PC-9 (cell line): Measurements from ENCODE around the gene HSFX1. TPM values are rescaled to one million over a fixed set of nuclear protein-coding genes. Genes with fewer than 3 reads are reported as not detected.
"Not testable (repeated sequence)": the region's sequence is repeated elsewhere in the genome, so short reads cannot be mapped to it uniquely, and the experiment has no call there.

ENCODE experiments used
- Bru-seq: library from RNA; stranded (reverse); fragments of 400-500 nt; gene quantifications from one replicate; lab custom pipeline; 2021; lab: Mats Ljungman, UMichigan
- BruChase-seq, 2 experiments: library from RNA; stranded (reverse); fragments of 400-500 nt; gene quantifications; one replicate each; lab custom pipeline; 2021; lab: Mats Ljungman, UMichigan
- BruUV-seq: library from RNA; stranded (reverse); fragments of 400-500 nt; replicated peaks from 2 replicates; lab custom pipeline; 2021; lab: Mats Ljungman, UMichigan
- CTCF ChIA-PET: fragments of 300-600 bp; sonication (Branson Sonifier 250); formaldehyde crosslinking; loops from one replicate; lab custom pipeline; 2022; ENCODE audit warnings: antibody characterized with exemption; lab: Charles Lee
- POLR2A ChIA-PET: fragments of 300-600 bp; sonication (Branson Sonifier 250); formaldehyde crosslinking; loops from one replicate; lab custom pipeline; 2022; ENCODE audit warnings: antibody characterized with exemption; ENCODE audit not compliant: unreplicated experiment; lab: Charles Lee
- DNase-seq, 2 experiments: peaks; one replicate each; pipeline versions ENCODE4 v3.0.0 to v3.0.0-alpha.2; 2015 to 2022; ENCODE audit warnings: mixed read lengths in 1 of 2
- H2AFZ ChIP-seq: fragments of 200-600 bp; sonication (generic); 2 replicates; pipeline ENCODE4 v1.8.1; 2017; ENCODE audit warnings: antibody characterized with exemption
- H3F3A ChIP-seq: fragments of 200-600 bp; sonication (generic); 2 replicates; pipeline ENCODE4 v1.8.1; 2017; ENCODE audit warnings: antibody characterized with exemption, mild to moderate bottlenecking, low read depth; ENCODE audit not compliant: insufficient read depth
- H3K27ac ChIP-seq: fragments of 200-600 bp; sonication (generic); 2 replicates; pipeline ENCODE4 v1.6.1; 2016; ENCODE audit warnings: mixed run types
- H3K27me3 ChIP-seq: fragments of 200-600 bp; sonication (generic); 2 replicates; pipeline ENCODE4 v1.6.1; 2016; ENCODE audit warnings: low read depth, mixed run types; ENCODE audit not compliant: insufficient read depth
- H3K36me3 ChIP-seq: fragments of 200-600 bp; sonication (generic); 2 replicates; pipeline ENCODE4 v1.6.1; 2016; ENCODE audit warnings: low read depth, mixed run types
- H3K4me1 ChIP-seq: fragments of 200-600 bp; sonication (generic); replicated peaks from 2 replicates; pipeline ENCODE4 v1.6.1; 2016; ENCODE audit warnings: mixed run types; ENCODE audit not compliant: insufficient read depth
- H3K4me2 ChIP-seq: fragments of 200-600 bp; sonication (generic); 2 replicates; pipeline ENCODE4 v1.6.1; 2017; ENCODE audit warnings: mixed run types
- H3K4me3 ChIP-seq: fragments of 200-600 bp; sonication (generic); 2 replicates; pipeline ENCODE4 v1.6.1; 2016; ENCODE audit warnings: mixed run types
- H3K79me2 ChIP-seq: fragments of 200-600 bp; sonication (generic); 2 replicates; pipeline ENCODE4 v1.6.1; 2017; ENCODE audit warnings: low read depth, mixed run types
- H3K9me2 ChIP-seq: fragments of 200-600 bp; sonication (generic); 2 replicates; pipeline ENCODE4 v1.8.1; 2017; ENCODE audit warnings: mild to moderate bottlenecking; ENCODE audit not compliant: insufficient read depth
- H3K9me3 ChIP-seq: fragments of 200-600 bp; sonication (generic); 2 replicates; pipeline ENCODE4 v1.8.1; 2016; ENCODE audit warnings: low read depth; ENCODE audit not compliant: insufficient read depth
- H4K20me1 ChIP-seq: fragments of 200-600 bp; sonication (generic); 2 replicates; pipeline ENCODE4 v1.8.1; 2017; ENCODE audit not compliant: insufficient read depth
- intact Hi-C: fragments of 100-400 bp; cut with micrococcal nuclease; formaldehyde crosslinking; loops from one replicate; pipeline ENCODE4 v1.10.0; 2022; ENCODE audit not compliant: unreplicated experiment
- long read RNA-seq: library from polyadenylated mRNA; stranded (forward); transcript quantifications from one replicate; pipeline ENCODE4 v2.0.0, GENCODE V29; 2022
- total RNA-seq: library from RNA; stranded (reverse); gene quantifications from 2 replicates; pipeline ENCODE4 v1.2.3, GENCODE V29; 2021

HSFX1 gene
- total RNA-seq (2.4 and 3.0 TPM in 2 replicates), Bru-seq, nascent RNA (percentile 18 among the genes with signal in this experiment), BruChase-seq, experiment 1, labeled RNA remaining after a 2-hour chase (percentile 31 among the genes with signal in this experiment), BruChase-seq, experiment 2, labeled RNA remaining after a 6-hour chase (percentile 14 among the genes with signal in this experiment)
- long read RNA-seq, result 0 reads

GRCh38 chrX:149773768-149774167 is at the start of gene HSFX1:
Gene HSFX1, plus strand, starts transcription at chrX:149774068. Its CDS starts 614 bp downstream, at chrX:149774682.
- CTCF ChIA-PET, H2AFZ ChIP-seq, H3K27me3 ChIP-seq, H4K20me1 ChIP-seq, H3K79me2 ChIP-seq, H3F3A ChIP-seq, H3K4me1 ChIP-seq, POLR2A ChIA-PET, DNase-seq, H3K4me3 ChIP-seq, H3K4me2 ChIP-seq, intact Hi-C loops, H3K36me3 ChIP-seq, H3K9me3 ChIP-seq, H3K9me2 ChIP-seq, H3K27ac ChIP-seq, BruUV-seq: not testable (repeated sequence)

GRCh38 chrX:149727308-149727707 is 46.6 kb upstream of the HSFX1 start:
- DNase-seq, H3F3A ChIP-seq, intact Hi-C loops, H3K4me1 ChIP-seq, H3K79me2 ChIP-seq, BruUV-seq, H3K4me2 ChIP-seq, POLR2A ChIA-PET, H3K9me2 ChIP-seq, H3K36me3 ChIP-seq, H3K27me3 ChIP-seq, H3K9me3 ChIP-seq, H4K20me1 ChIP-seq, CTCF ChIA-PET, H3K27ac ChIP-seq, H3K4me3 ChIP-seq, H2AFZ ChIP-seq: not testable (repeated sequence)

GRCh38 chrX:149742269-149742668 is 31.6 kb upstream of the HSFX1 start:
- H3K4me3 ChIP-seq, H3K27me3 ChIP-seq, CTCF ChIA-PET, POLR2A ChIA-PET, H2AFZ ChIP-seq, H3F3A ChIP-seq, intact Hi-C loops, BruUV-seq, DNase-seq, H3K4me2 ChIP-seq, H3K27ac ChIP-seq, H3K79me2 ChIP-seq, H3K9me2 ChIP-seq, H3K4me1 ChIP-seq, H3K36me3 ChIP-seq, H3K9me3 ChIP-seq, H4K20me1 ChIP-seq: not testable (repeated sequence)

GRCh38 chrX:149746390-149747007 is 27.4 kb upstream of the HSFX1 start:
- H3K4me3 ChIP-seq, H3K27ac ChIP-seq, H3K9me3 ChIP-seq, H3F3A ChIP-seq, BruUV-seq, CTCF ChIA-PET, intact Hi-C loops, H3K4me2 ChIP-seq, H2AFZ ChIP-seq, H3K36me3 ChIP-seq, H3K4me1 ChIP-seq, H4K20me1 ChIP-seq, POLR2A ChIA-PET, H3K79me2 ChIP-seq, H3K9me2 ChIP-seq, DNase-seq: not testable (repeated sequence)
- peaks cover 23% of the 10 kb centered on the region for H3K27me3 ChIP-seq
